NCI-H524 treated with DMSO at 0.1 percent for 48 hours (cell line): ENCODE measurements around the gene PADI4.

Source experiments
- DNase-seq: peaks from one replicate; lab custom pipeline; 2025; lab: John Stamatoyannopoulos, UW

PADI4 gene, protein sequence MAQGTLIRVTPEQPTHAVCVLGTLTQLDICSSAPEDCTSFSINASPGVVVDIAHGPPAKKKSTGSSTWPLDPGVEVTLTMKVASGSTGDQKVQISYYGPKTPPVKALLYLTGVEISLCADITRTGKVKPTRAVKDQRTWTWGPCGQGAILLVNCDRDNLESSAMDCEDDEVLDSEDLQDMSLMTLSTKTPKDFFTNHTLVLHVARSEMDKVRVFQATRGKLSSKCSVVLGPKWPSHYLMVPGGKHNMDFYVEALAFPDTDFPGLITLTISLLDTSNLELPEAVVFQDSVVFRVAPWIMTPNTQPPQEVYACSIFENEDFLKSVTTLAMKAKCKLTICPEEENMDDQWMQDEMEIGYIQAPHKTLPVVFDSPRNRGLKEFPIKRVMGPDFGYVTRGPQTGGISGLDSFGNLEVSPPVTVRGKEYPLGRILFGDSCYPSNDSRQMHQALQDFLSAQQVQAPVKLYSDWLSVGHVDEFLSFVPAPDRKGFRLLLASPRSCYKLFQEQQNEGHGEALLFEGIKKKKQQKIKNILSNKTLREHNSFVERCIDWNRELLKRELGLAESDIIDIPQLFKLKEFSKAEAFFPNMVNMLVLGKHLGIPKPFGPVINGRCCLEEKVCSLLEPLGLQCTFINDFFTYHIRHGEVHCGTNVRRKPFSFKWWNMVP

DNA sequence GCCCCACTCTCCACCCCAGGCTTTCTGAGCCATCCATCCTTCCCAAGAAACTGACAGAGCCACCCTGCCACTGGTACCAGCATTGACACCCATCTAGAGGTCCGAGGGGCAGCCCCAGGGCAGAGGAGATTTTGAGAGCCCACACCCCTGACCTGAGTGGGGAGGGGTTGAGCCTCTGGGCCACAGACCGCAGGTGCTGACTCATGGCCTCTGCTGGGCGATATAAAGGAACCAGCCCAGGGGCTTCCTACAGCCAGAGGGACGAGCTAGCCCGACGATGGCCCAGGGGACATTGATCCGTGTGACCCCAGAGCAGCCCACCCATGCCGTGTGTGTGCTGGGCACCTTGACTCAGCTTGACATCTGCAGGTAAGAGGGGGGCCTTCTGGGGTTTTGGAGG lies at the start of gene PADI4:
Gene PADI4, plus strand, starts transcription at position 252 of the 400 bp plus-strand sequence. Its CDS starts 26 bp downstream, at position 278.
- no peak for DNase-seq

DNA sequence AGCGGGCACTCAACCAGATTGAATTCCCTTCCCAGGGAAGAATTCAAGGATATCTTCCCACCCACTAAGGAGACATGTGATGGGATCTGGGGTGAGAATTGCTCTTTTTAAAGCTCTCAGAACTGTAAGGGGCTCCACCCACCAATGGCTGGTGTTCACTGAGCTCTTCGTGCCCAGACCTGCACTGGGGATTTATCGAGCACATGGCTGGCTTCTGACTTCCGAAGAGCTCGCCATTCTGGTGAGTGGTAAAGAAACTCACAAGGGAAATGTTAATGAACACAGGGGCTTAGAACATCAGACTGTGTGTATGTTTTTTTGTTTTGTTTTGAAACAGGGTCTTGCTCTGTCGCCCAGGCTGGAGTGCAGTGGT lies 49.3 kb upstream of the PADI4 start:
- DNase-seq, result no peak

GRCh38 chr1:17259233-17259873 lies 48.6 kb upstream of the PADI4 start:
- no peak for DNase-seq

DNA sequence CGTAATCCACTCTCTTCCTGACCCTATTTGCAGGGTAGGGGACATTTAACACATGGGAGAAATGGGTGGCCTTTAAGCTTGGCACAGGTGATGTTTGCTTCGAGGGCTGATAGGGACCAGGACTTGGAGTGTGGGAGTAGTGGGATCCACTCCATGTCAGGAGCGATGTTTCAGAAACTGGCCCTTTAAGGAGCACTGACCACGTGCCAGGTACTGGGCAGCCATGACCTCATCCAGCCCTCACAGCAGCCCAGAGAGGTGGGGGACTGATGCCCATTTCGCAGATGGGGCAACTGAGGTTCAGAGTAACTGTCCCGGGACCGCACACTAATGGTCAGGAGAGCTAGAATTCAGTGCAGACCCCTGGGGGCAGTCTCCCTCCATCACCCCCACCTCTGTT lies 47.7 kb upstream of the PADI4 start:
- DNase-seq, result no peak

GRCh38 chr1:17260738-17261137 lies 47.3 kb upstream of the PADI4 start:
- no peak for DNase-seq

DNA sequence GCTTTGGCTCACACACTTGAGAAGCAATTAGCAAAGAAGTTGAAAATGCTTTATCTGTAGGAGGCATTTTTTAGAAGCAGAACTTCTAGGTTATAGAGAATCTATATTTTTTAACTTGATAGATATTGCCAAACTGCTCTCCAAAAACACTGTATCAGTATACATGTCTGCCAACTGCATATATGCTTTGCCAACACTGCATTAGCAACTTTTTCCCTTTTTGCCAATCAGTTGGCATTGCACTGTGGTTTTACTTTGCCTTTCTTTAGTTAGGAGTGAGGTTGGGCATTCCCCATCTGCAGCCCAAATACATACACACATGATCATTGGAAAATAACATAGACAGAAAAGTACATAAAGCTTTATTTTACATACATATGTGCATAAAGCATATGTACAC lies 44.1 kb upstream of the PADI4 start:
- DNase-seq, result no peak

GRCh38 chr1:17264470-17264869 lies 43.5 kb upstream of the PADI4 start:
- no peak for DNase-seq

GRCh38 chr1:17265162-17265561 lies 42.8 kb upstream of the PADI4 start:
- no peak for DNase-seq

DNA sequence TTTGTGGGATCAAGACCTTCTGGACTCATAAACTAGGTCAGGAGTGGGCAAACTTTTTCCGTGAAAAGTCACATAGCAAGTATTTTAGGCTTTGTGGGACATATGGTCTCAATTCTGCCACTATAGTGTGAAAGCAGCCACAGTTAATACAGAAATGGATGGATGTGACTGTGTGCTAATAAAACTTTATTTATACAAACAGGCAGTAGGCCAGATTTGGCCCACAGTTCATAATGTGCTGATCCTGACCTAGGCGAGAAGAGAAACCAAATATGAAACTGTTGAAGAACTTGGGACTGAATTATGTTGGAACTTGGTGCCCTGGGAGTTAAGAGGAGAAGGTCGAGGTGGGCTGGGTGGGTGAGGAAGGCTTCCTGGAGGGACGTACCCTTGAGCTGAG lies 42.0 kb upstream of the PADI4 start:
- no peak for DNase-seq

GRCh38 chr1:17270891-17271765 lies 36.9 kb upstream of the PADI4 start:
- DNase-seq, result no peak

DNA sequence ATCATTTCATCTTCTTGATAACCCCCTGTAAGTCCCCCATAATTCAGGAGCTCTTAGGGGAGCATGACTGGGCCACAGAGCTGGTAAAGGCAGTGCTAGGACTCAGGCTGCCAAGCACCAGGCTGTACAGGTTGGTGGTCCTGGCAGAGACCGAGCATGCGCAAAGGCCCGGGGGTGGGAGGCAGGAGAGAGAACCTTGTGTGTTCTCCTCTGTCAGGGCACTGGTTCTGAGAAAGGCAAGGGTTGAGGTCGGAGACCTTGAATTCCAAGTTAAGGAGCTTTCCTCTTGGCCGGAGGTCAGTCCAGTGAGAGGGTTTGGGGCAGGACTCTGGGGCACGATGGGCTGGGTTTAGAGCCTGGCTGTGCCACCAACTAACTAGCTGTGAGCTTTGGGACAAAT lies 35.9 kb upstream of the PADI4 start:
- DNase-seq, result no peak

GRCh38 chr1:17272646-17273045 lies 35.4 kb upstream of the PADI4 start:
- no peak for DNase-seq

DNA sequence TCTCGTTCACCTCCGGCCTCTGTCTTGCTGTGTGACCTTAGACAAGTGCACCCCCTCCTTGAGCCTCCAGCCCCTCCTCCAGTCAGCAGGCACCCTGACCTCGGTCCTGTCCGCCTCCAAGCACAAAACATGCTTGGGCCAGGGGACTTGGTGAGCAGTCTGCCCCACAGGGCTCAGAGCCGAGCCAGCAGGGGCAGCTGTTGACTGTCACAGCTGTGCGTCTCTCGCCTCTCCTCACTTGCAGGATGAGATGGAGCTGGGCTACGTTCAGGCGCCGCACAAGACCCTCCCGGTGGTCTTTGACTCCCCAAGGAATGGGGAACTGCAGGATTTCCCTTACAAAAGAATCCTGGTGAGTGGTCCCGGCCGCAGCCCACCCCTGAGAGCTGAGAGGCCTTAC lies 34.9 kb upstream of the PADI4 start:
- no peak for DNase-seq

GRCh38 chr1:17274186-17275170 lies 33.5 kb upstream of the PADI4 start:
- no peak for DNase-seq

DNA sequence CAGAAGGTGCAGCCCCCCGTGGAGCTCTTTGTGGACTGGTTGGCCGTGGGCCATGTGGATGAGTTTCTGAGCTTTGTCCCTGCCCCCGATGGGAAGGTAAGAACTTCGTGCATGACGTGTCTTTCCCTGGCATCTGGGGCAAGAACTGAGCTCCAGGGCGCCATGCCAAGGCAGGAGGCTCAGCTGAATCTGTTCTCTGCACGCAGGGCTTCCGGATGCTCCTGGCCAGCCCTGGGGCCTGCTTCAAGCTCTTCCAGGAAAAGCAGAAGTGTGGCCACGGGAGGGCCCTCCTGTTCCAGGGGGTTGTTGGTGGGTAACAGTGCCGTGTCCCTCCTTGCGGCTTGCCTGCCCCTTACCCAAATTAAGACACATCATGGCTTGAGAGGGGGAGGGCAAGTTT lies 31.4 kb upstream of the PADI4 start:
- no peak for DNase-seq

DNA sequence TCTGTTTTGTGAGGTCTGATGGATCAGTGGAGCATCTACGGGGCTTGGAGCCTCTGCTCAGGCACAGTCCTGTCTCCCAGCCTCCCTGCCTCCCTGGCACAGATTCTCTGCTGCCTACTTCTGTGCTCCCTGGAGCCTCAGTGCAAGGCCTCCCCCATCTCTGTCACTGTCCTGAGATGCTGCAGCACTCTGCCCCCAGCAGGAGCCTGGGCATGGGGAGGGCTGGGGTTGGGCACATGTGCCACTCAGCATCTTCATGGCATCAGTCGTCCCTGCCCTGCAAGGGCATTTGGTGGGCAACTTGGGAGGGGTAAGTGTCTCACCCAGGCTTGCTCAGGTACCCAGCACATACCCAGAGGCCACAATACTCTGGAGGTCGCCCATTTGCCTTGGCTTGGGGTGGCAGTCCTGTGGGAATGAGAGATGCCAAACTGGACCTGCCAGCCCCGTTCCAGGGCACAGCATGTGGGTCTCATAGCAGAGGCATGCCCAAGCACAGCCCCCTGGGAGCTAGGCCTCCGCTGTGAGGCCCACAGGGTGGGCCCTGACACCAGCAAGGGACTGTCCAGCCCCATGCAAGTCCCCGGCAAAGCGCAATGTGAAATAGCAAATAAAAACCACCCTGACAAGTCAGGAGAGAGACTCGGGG lies 30.4 kb upstream of the PADI4 start:
- no peak for DNase-seq

DNA sequence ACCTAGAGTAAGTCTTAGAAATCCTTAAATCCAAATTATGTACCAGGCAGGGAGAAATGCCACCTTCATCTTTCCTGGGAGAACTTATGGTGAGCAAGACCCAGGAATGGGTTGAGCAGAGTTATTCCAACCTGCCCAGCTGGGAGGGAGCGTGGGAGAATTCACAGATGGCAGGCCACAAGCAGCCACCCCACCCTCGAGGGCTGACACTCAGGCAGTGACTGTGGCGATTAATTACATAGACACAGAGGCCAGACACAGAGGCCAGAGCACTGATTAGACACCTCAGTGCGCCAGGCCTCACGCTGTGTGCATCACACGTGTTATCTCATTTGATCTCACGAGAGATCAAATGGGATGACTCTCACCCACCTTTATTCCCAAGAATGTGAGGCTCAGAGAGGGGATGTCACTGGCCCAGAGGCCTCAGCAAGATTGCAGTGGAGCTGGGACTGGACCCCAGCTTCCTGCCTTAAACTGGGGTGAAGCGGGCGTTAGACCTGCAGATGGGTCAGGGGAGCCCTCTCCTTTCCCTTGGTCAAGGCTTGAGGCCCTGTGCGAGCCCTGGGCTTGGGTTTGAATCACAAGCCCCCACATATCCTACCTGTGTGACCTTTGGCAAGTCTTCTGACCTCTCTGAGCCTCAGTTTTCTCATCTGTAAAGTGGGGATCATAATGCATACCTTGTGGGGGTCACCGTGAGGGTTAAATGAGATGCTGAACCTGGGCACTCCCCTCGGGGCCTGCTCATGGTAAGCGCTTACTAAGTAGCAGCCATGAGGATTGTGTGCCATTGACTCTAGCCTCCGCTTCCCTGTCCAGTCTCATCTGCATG lies 28.8 kb upstream of the PADI4 start:
- DNase-seq, result no peak

DNA sequence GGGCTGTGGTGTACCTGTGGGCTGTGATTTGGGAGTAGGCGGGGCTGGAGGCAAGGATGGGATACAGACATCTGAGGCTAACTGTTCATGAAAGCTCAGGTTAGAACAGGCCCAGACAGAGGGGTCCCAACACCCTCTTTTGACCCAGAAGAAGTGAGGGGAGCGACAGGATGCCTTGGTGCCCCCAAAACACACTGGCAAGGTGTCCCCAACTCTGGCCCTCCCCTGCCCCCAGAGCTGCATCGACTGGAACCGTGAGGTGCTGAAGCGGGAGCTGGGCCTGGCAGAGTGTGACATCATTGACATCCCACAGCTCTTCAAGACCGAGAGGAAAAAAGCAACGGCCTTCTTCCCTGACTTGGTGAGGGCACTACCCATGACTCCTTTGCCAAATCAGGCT lies 27.6 kb upstream of the PADI4 start:
- DNase-seq, result no peak

GRCh38 chr1:17280894-17281293 lies 27.1 kb upstream of the PADI4 start:
- DNase-seq, result no peak

- no peak for DNase-seq
These were observed 26.2 kb upstream of the PADI4 start for GRCh38 chr1:17281775-17282181.
